DOHH2 (cell line): Measurements from ENCODE around the gene RALGPS2.

Source experiments
- H3F3A ChIP-seq: fragments of 200-600 bp; sonication (generic), shearing (Covaris generic); 2 replicates; pipeline ENCODE4 v1.6.0; 2016; ENCODE audit warnings: antibody characterized with exemption, mild to moderate bottlenecking; ENCODE audit not compliant: control insufficient read depth, insufficient read depth
- H3K27ac ChIP-seq: fragments of 200-600 bp; sonication (generic); 2 replicates; pipeline ENCODE4 v1.5.1; 2014; ENCODE audit warnings: low read depth, mild to moderate bottlenecking, low read length, moderate library complexity
- H3K27me3 ChIP-seq: fragments of 200-600 bp; sonication (generic); 2 replicates; pipeline ENCODE4 v1.6.1; 2014; ENCODE audit warnings: mild to moderate bottlenecking, low read length, mixed read lengths; ENCODE audit not compliant: control insufficient read depth
- H3K36me3 ChIP-seq: fragments of 200-600 bp; sonication (generic); 2 replicates; pipeline ENCODE4 v1.6.1; 2014; ENCODE audit warnings: mild to moderate bottlenecking, low read length, moderate library complexity, mixed read lengths; ENCODE audit not compliant: control insufficient read depth
- H3K4me1 ChIP-seq: fragments of 200-600 bp; sonication (generic); 2 replicates; pipeline ENCODE4 v1.6.1; 2014; ENCODE audit warnings: mild to moderate bottlenecking, low read length, mixed read lengths; ENCODE audit not compliant: control insufficient read depth
- H3K4me2 ChIP-seq: fragments of 200-600 bp; sonication (generic); 2 replicates; pipeline ENCODE4 v1.6.0; 2014; ENCODE audit warnings: mild to moderate bottlenecking, low read length, moderate library complexity
- H3K4me3 ChIP-seq: fragments of 200-600 bp; sonication (generic); 2 replicates; pipeline ENCODE4 v1.5.1; 2014; ENCODE audit warnings: mild to moderate bottlenecking, low read length, mixed read lengths
- H3K79me2 ChIP-seq: fragments of 200-600 bp; sonication (generic); 2 replicates; pipeline ENCODE4 v1.6.1; 2014; ENCODE audit warnings: mild to moderate bottlenecking, low read length, mixed read lengths; ENCODE audit not compliant: control insufficient read depth
- H3K9me2 ChIP-seq: fragments of 200-600 bp; sonication (generic); replicated peaks from 2 replicates; pipeline ENCODE4 v1.6.1; 2014; ENCODE audit warnings: mild to moderate bottlenecking, low read length, mixed read lengths; ENCODE audit not compliant: control insufficient read depth
- H3K9me3 ChIP-seq: fragments of 200-600 bp; sonication (generic); 2 replicates; pipeline ENCODE4 v1.6.1; 2014; ENCODE audit warnings: antibody characterized with exemption, low read length, mixed read lengths; ENCODE audit not compliant: control insufficient read depth, insufficient read depth
- H4K20me1 ChIP-seq: fragments of 200-600 bp; sonication (generic); 2 replicates; pipeline ENCODE4 v1.6.0; 2014; ENCODE audit warnings: low read depth, mild to moderate bottlenecking, antibody characterized with exemption, low read length, moderate library complexity; ENCODE audit not compliant: control insufficient read depth, insufficient read depth
- EZH2phosphoT487 ChIP-seq: fragments of 200-600 bp; sonication (generic); IDR thresholded peaks from 2 replicates; pipeline ENCODE4 v1.6.1; 2017; ENCODE audit warnings: borderline replicate concordance, mild to moderate bottlenecking, antibody characterized with exemption, low read length, moderate library complexity, mixed read lengths
- TF ChIP-seq, protein P1 (sequence below): fragments of 200-600 bp; sonication (generic); IDR thresholded peaks from one replicate; pipeline ENCODE4 v1.5.1; 2014; ENCODE audit warnings: antibody characterized with exemption, mild to moderate bottlenecking, low read depth, low read length; ENCODE audit not compliant: poor library complexity, severe bottlenecking

Gene RALGPS2

DNA sequence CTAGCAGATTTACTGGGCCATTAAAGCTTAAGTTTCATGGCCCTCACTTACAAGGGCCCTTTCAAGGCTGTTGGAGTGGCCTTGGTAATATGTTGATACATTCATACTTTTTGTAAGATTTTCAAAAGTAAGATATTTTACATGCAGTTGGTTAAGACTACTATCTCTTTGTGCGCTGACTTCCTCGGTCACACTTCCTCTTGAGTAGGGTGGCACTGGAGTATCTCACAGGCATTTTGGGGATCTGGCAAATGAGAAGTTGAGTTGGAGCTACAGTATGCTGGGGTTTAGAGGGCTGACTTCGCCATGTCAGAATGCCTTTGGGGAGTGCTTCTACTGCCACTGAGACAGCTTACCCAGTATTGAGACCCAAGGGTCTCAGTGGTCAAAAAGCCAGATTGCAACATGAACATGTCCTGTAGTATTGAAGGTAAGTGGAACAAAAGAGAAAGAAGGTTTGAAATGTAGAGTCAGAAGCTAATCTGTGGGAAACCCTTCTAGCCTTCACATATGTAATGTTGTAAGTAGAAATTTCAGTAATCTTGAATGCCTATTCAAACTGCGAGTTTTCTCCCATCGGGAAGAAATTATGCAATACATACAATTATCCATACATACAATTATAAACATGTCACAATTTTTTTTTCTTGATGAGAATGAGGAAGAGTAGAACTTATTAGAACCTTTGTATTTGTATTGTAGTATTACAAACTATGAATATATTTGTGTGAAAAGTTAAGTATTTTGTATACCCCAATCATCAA, 32.3 kb upstream of the RALGPS2 start:
- Histone ChIP-seq H3K4me3 (no peak overlapping the region), H3K27ac (no peak overlapping the region), H3K36me3 (no peaks in the 10 kb centered on the region), H3K9me2 (no peaks in the 10 kb centered on the region), H3K27me3 (no peaks in the 10 kb centered on the region), H3K4me1 (peaks cover 4% of the 10 kb centered on the region; the same call in 1 of the 2 replicates), H3K9me3 (no peaks in the 10 kb centered on the region), H3K79me2 (no peaks in the 10 kb centered on the region), H4K20me1 (no peaks in the 10 kb centered on the region), H3K4me2 (no peak overlapping the region), H3F3A (peaks cover 9% of the 10 kb centered on the region)
- TF ChIP-seq, protein P1, sequence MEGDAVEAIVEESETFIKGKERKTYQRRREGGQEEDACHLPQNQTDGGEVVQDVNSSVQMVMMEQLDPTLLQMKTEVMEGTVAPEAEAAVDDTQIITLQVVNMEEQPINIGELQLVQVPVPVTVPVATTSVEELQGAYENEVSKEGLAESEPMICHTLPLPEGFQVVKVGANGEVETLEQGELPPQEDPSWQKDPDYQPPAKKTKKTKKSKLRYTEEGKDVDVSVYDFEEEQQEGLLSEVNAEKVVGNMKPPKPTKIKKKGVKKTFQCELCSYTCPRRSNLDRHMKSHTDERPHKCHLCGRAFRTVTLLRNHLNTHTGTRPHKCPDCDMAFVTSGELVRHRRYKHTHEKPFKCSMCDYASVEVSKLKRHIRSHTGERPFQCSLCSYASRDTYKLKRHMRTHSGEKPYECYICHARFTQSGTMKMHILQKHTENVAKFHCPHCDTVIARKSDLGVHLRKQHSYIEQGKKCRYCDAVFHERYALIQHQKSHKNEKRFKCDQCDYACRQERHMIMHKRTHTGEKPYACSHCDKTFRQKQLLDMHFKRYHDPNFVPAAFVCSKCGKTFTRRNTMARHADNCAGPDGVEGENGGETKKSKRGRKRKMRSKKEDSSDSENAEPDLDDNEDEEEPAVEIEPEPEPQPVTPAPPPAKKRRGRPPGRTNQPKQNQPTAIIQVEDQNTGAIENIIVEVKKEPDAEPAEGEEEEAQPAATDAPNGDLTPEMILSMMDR = no peak
- TF ChIP-seq EZH2phosphoT487 = no peak

DNA sequence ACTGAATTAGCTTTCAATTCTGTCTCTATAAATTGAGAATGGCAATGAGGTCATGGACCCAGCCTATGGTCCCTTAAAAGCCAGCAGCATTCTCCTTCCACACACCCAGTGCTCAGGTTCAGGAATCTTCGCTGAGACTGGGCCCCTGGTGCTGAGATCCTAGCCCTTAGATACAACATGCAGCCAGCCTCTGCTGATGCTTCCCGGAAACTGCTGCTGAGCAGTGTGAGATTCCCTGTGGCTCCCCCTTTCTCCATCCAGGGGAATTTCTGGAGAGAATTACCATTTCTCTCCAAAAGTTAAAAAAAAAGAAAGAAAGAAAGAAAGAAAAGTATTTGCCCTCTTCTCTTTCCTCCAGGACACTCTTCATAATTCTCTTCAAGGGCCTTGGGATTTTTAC, 31.7 kb upstream of the RALGPS2 start:
- Histone ChIP-seq H3K4me3 (no peak overlapping the region), H3K4me1 (peaks cover 4% of the 10 kb centered on the region; the same call in 1 of the 2 replicates), H3F3A (peaks cover 9% of the 10 kb centered on the region), H3K4me2 (no peak overlapping the region), H3K9me3 (no peaks in the 10 kb centered on the region), H3K9me2 (no peaks in the 10 kb centered on the region), H3K27ac (no peak overlapping the region), H3K79me2 (no peaks in the 10 kb centered on the region), H3K36me3 (no peaks in the 10 kb centered on the region), H3K27me3 (no peaks in the 10 kb centered on the region), H4K20me1 (no peaks in the 10 kb centered on the region)
- TF ChIP-seq, protein P1 = no peak
- no peak for TF ChIP-seq EZH2phosphoT487

DNA sequence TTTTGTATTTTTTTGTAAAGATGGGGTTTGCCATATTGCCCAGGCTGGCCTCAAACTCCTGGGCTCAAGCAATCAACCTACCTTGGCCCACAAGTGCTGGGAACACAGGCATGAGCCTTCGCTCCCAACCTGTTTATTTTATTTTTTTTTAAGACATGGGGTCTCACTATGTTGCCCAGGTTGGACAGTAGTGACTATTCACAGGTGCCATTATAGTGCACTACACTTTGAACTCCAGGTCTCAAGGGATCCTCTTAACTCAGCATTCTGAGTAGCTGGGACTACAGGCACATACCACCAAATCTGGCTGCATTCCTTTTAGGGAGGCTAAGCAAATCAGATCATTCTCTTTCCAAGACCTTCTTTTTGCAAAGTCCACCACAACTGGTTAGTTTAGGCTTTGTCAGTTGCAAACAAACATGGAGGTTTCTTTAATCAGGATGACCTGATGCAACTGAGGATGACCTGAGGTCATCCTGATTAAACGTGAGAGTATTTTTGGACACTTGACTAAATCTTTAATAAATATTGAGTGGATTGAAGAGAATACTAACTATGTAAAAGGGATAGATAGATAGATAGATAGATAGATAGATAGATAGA, 30.0 kb upstream of the RALGPS2 start:
- no peaks in the 10 kb centered on the region for H4K20me1 ChIP-seq

More for the DNA sequence above, 30.0 kb upstream of the RALGPS2 start:
- Histone ChIP-seq H3F3A (peaks cover 9% of the 10 kb centered on the region), H3K79me2 (no peaks in the 10 kb centered on the region), H3K36me3 (no peaks in the 10 kb centered on the region), H3K4me1 (no peaks in the 10 kb centered on the region), H3K9me2 (no peaks in the 10 kb centered on the region), H3K4me3 (no peak overlapping the region), H3K27me3 (no peaks in the 10 kb centered on the region), H3K27ac (no peak overlapping the region), H3K4me2 (no peak overlapping the region), H3K9me3 (no peaks in the 10 kb centered on the region)
- TF ChIP-seq, protein P1 = no peak
- no peak for TF ChIP-seq EZH2phosphoT487
